Measurements from ENCODE around the gene PSENEN. TPM values are rescaled to one million over a fixed set of nuclear protein-coding genes. Genes with fewer than 3 reads are reported as not detected.
A peak's percentile ranks its signal among the peaks of the same experiment; 100 is the strongest.

Gene PSENEN
- total and polyA plus RNA-seq, 9 of the 15 experiments (the other 6 are each of a cell fraction or from before 2014, with no cell fraction given), result 34.5 to 299 (median 61.1) TPM

DNA sequence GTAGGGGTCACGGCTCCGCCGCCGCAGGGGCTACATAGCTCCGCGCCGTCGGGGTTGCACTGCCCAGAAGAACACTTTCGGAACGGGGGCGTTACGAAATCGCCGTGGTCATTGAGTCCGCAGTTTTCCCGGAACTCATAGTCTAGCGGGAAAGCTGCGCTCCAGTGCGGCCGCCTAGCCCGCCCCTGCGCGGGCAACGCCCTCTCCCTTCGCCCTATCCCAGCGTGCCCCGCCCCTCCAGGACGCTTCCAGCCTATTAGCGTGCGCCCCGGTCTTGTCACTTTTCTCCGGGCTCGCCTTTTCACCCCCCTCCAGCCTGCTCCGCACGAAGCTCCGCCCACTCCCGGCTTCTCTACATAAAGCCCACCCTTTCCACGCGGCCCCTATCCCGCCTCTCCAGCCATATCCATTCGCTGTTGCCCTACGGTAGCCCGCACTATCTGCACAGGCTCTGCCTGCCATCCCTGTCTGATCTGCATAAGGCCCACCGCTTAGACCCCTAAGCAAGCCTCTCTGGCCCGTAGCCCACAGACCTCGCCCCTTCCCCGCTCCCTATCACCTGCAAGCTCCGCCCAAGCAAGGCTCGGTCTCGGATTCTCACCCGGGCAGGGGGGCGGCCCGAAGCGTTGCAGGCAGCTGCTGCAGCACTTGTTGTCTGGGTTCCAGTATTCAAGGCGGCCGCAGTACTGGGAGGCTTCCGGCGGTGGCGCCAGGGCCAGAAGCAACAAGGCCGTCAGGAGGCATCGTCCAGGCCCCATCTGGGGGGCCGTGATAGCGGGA lies 4.8 kb upstream of the PSENEN start:
- BruUV-seq (replicated peaks), result no TSS peak
- intact Hi-C loops (cut with micrococcal nuclease), result loop anchor here (10.0 kb wide), 1 partner anchor 96 kb away; the partner anchor contains the start of genes COX6B1 and ETV2
- no peaks in the 10 kb centered on the region for H4K20me1 ChIP-seq (replicated peaks; ENCODE audit: control insufficient read depth, insufficient read depth, low read length)
- TF ChIP-seq ZNF507 (tag; conservative IDR thresholded peaks at IDR 0.05) (no peak), SMAD4 (CRISPR knock-in tag; conservative IDR thresholded peaks at IDR 0.05) (peak; percentile 63), ZNF407 (IDR thresholded peaks at IDR 0.05; ENCODE audit: low read depth) (peak; percentile 84), JUN (IDR thresholded peaks at IDR 0.05; ENCODE audit: borderline replicate concordance, low read depth, low read length) (no peak; the same call in 1 of the 2 replicates), JUN (CRISPR knock-in tag; IDR thresholded peaks at IDR 0.05; ENCODE audit: borderline replicate concordance) (peak; percentile 78; the same call in 1 of the 2 replicates), ZNF184 (CRISPR knock-in tag; IDR thresholded peaks at IDR 0.05) (no peak), GATA2 (CRISPR knock-in tag; IDR thresholded peaks at IDR 0.05) (0 out of 2 replicates have a peak, but pooled peaks have one; percentile 46), CXXC5 (CRISPR knock-in tag; IDR thresholded peaks at IDR 0.05) (peak; percentile 92), NRF1 (conservative IDR thresholded peaks at IDR 0.05 in 1 of 2, IDR thresholded peaks at IDR 0.05 in 1 of 2) (peak; percentile 95), CTCF (IDR thresholded peaks at IDR 0.05 in 2 of 3, conservative IDR thresholded peaks at IDR 0.05 in 1 of 3; ENCODE audit: insufficient read depth in 2 of 3, low read depth in 1 of 3, low read length in 3 of 3) (peak; percentile 46 to 61 (median 53); a peak in 5 of 6 replicates), TRIM24 (IDR thresholded peaks at IDR 0.05) (0 out of 4 replicates have a peak, but pooled peaks of 1 of the 2 experiments have one; percentile 7)

More for the DNA sequence above, 4.8 kb upstream of the PSENEN start:
- CTCF ChIA-PET (ENCODE audit: low intra/inter-chr PET ratio), result interaction anchor here (1.2 kb wide), 1 partner anchor 47 kb away, joined by 7 read pairs; no protein-coding TSS in a partner anchor
- Histone ChIP-seq H3K9ac (ENCODE audit: insufficient read depth in 1 of 2, low read depth in 2 of 2, low read length in 2 of 2) (peak overlapping the region; percentile 63 to 92), H3K9me1 (ENCODE audit: control insufficient read depth, insufficient read depth, low read length) (no peaks in the 10 kb centered on the region), H3K36me3 (ENCODE audit: control insufficient read depth, insufficient read depth, low read length) (peaks cover 55% of the 10 kb centered on the region; the same call in 2 of the 3 replicates), H2AFZ (ENCODE audit: low read depth, low read length) (peak overlapping the region; percentile 98), H3K4me1 (replicated peaks in 1 of 2; ENCODE audit: control insufficient read depth in 2 of 2, insufficient read depth in 2 of 2, low read length in 2 of 2) (peaks cover 24 to 53% of the 10 kb centered on the region in 2 experiments; a peak in 4 of 5 replicates), H3K4me3 (peak overlapping the region; percentile 65), H3K79me2 (ENCODE audit: control insufficient read depth, insufficient read depth, low read length) (peaks cover under 1% of the 10 kb centered on the region; the same call in 2 of the 3 replicates), H3K9me3 (replicated peaks; ENCODE audit: control insufficient read depth, insufficient read depth, low read depth, low read length) (no peaks in the 10 kb centered on the region), H3K4me2 (ENCODE audit: insufficient read depth, low read length) (peak overlapping the region; percentile 94), H3K27me3 (ENCODE audit: control insufficient read depth in 2 of 2, insufficient read depth in 2 of 2, low read length in 2 of 2) (no peaks in the 10 kb centered on the region), H3K27ac (ENCODE audit: extremely low read depth, low read depth, low read length) (peak overlapping the region; percentile 85)
- POLR2A ChIA-PET, result interaction anchor here (0.6 to 2.7 kb wide), 16 partner anchors 9 to 343 kb away, joined by 3 to 19 read pairs (median 3); partner anchors contain the start of genes PROSER3 and ZBTB32
- in situ Hi-C loops (cut with MboI), result no loop called here
- under 1% methylated on average over 60 of the region's 63 CpGs for WGBS (ENCODE audit: insufficient coverage, low coverage, missing lambda C conversion rate)
- DNase-seq (ENCODE audit: extremely low read depth in 1 of 4, low spot score in 3 of 4) (peak; percentile 92 to 99 (median 96)), ATAC-seq (peak; percentile 90), FAIRE-seq (peak; percentile 92)
